GM12878 (cell line): ENCODE data around the gene TCF7L2. TPM values are rescaled to one million over a fixed set of nuclear protein-coding genes. Genes with fewer than 3 reads are reported as not detected.

ENCODE experiments used
- ATAC-seq: fragments of 200-7000 bp; cut with Tn5 transposase; 3 replicates; pipeline ENCODE4 v1.9.1; 2020; ENCODE audit warnings: mild to moderate bottlenecking, moderate library complexity
- BruUV-seq: library from RNA; stranded (reverse); fragments of 400-500 nt; replicated peaks from 2 replicates; lab custom pipeline; 2021; lab: Mats Ljungman, UMichigan
- CTCF ChIA-PET: fragments of 300-600 bp; sonication (Branson Sonifier 250); formaldehyde crosslinking; extraction: SDS; loops from one replicate; lab custom pipeline; 2021; ENCODE audit warnings: inconsistent platforms; lab: Yijun Ruan, JAX
- POLR2A ChIA-PET: fragments of 350-600 bp; formaldehyde crosslinking; extraction: SDS; loops from one replicate; lab custom pipeline; 2021; ENCODE audit warnings: inconsistent platforms; lab: Charles Lee
- RAD21 ChIA-PET: fragments of 300-600 bp; sonication (Branson Sonifier 250); formaldehyde crosslinking; loops from one replicate; lab custom pipeline; 2023; ENCODE audit warnings: antibody characterized with exemption; ENCODE audit not compliant: unreplicated experiment; lab: Charles Lee
- SMC1A ChIA-PET: fragments of 300-600 bp; sonication (Branson Sonifier 250); formaldehyde crosslinking; loops from one replicate; lab custom pipeline; 2023; ENCODE audit not compliant: unreplicated experiment, uncharacterized antibody; lab: Charles Lee
- DNase-seq: peaks from one replicate; pipeline ENCODE4 v3.0.0-alpha.2; 2011; ENCODE audit warnings: low read depth, low spot score
- FAIRE-seq: peaks from 3 replicates; lab custom pipeline; 2011; peaks lifted over from hg19 to GRCh38; lab: Jason Lieb, UNC
- H2AFZ ChIP-seq: 2 replicates; pipeline ENCODE4 v1.6.0; 2011; ENCODE audit warnings: low read depth, low read length, control low read depth; ENCODE audit not compliant: control insufficient read depth
- H3K27ac ChIP-seq: 2 replicates; pipeline ENCODE4 v1.5.1; 2011; ENCODE audit warnings: control low read depth; ENCODE audit not compliant: control insufficient read depth, insufficient read depth
- H3K27me3 ChIP-seq, 2 experiments: replicated peaks in 1 of 2; 2 replicates each; pipeline versions ENCODE4 v1.6.0 to v1.6.1; 2011; ENCODE audit warnings: low read length in 1 of 2; ENCODE audit not compliant: control insufficient read depth in 2 of 2, insufficient read depth in 2 of 2
- H3K36me3 ChIP-seq, 2 experiments: 2 replicates each; pipeline ENCODE4 v1.5.1; 2011; ENCODE audit warnings: low read length in 1 of 2; ENCODE audit not compliant: control insufficient read depth in 2 of 2, insufficient read depth in 2 of 2
- H3K4me1 ChIP-seq: 2 replicates; pipeline ENCODE4 v1.6.1; 2011; ENCODE audit warnings: mild to moderate bottlenecking, low read length, moderate library complexity, mixed read lengths; ENCODE audit not compliant: control insufficient read depth, insufficient read depth
- H3K4me2 ChIP-seq: 2 replicates; pipeline ENCODE4 v1.6.0; 2011; ENCODE audit warnings: control low read depth; ENCODE audit not compliant: control insufficient read depth, insufficient read depth
- H3K4me3 ChIP-seq: fragments of 200-600 bp; sonication (generic); 2 replicates; pipeline ENCODE4 v1.5.1; 2016
- H3K79me2 ChIP-seq: 2 replicates; pipeline ENCODE4 v1.6.0; 2011; ENCODE audit warnings: low read length; ENCODE audit not compliant: control insufficient read depth, insufficient read depth
- H3K9ac ChIP-seq: 2 replicates; pipeline ENCODE4 v1.8.0; 2011; ENCODE audit warnings: low read length, control low read depth, mixed read lengths; ENCODE audit not compliant: control insufficient read depth, insufficient read depth
- H3K9me3 ChIP-seq: replicated peaks from 3 replicates; pipeline ENCODE4 v1.5.1; 2011; ENCODE audit warnings: mild to moderate bottlenecking, low read length; ENCODE audit not compliant: control insufficient read depth, insufficient read depth
- H4K20me1 ChIP-seq: 2 replicates; pipeline ENCODE4 v1.6.0; 2011; ENCODE audit not compliant: control insufficient read depth, insufficient read depth
- BACH1 ChIP-seq: fragments of 450-650 bp; IDR thresholded peaks from 2 replicates; pipeline ENCODE4 v1.6.1; 2017; ENCODE audit warnings: mild to moderate bottlenecking, borderline replicate concordance
- TAF1 ChIP-seq: IDR thresholded peaks from 2 replicates; pipeline ENCODE4 v1.6.1; 2011; ENCODE audit warnings: mild to moderate bottlenecking, low read depth, low read length, borderline replicate concordance
- WGBS: methylation state at CpG from one replicate; pipeline ENCODE4 v1.1.6; 2016; ENCODE audit warnings: low lambda C conversion rate; ENCODE audit not compliant: insufficient replicate concordance, insufficient coverage; ENCODE audit errors: missing lambda C conversion rate; 5-methylcytosine and 5-hydroxymethylcytosine counted together
- in situ Hi-C: fragments of 300-500 bp; cut with MboI; formaldehyde crosslinking; loops from 9 replicates; pipeline ENCODE4 v1.14.3; 2018; ENCODE audit warnings: mixed read lengths
- intact Hi-C: fragments of 100-400 bp; cut with micrococcal nuclease; formaldehyde crosslinking; loops from one replicate; pipeline ENCODE4 v1.14.2; 2022; ENCODE audit not compliant: unreplicated experiment
- polyA plus RNA-seq, 11 experiments: library from polyadenylated mRNA; depleted of rRNA in 4 of 11; unstranded in 6 of 11; stranded (reverse) in 5 of 11; fragments of >200 nt; fragmentation: Nextera tagmentation in 4 of 11; fragmentation: Illumina TruSeq in 1 of 11; extraction: Ambion mirVana in 4 of 11; extraction: Trizol in 1 of 11; gene quantifications; 1 replicate in 1 of 11; 2 replicates in 10 of 11; pipeline versions ENCODE4 v1.2.1 to v1.2.3, GENCODE V29; 2011 to 2016; ENCODE audit warnings: inconsistent platforms in 2 of 11, missing spikeins in 2 of 11, low read depth in 1 of 11
- total RNA-seq, 4 experiments: library from RNA; depleted of rRNA in 3 of 4; stranded (reverse); fragments of >200 nt in 3 of 4; fragmentation: Illumina TruSeq in 1 of 4; extraction: Trizol in 1 of 4; gene quantifications; 2 replicates each; pipeline versions ENCODE4 v1.2.1 to v1.2.3, GENCODE V29; 2013 to 2021
- TF ChIP-seq, protein P1 (sequence below): fragments of 450-650 bp; IDR thresholded peaks from 2 replicates; pipeline ENCODE4 v1.6.1; 2017; ENCODE audit warnings: mild to moderate bottlenecking, moderate library complexity

TCF7L2 gene
- total and polyA plus RNA-seq, 10 of the 15 experiments (the other 5 are each of a cell fraction or from before 2014, with no cell fraction given) = 0.02 to 1.1 (median 0.35) TPM; not detected in 4

DNA sequence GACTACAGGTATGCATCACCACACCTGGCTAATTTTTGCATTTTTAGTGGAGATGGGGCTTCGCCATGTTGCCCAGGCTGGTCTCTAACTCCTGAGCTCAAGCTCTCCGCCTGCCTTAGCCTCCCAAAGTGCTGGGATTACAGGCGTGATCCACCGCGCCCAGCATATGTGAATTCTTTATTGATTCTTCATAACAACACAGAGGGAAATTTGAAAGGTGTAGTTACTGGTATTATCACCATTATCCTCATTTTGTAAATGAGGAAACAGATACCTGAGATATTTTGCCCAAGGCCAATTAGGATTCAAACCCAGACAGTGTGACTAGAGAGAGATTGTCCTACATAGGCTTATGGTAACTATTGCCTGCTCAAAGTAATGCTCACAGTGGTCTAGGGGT, 22.6 kb downstream of the TCF7L2 start:
- Histone ChIP-seq H3K27me3 (0 out of 4 replicates have a peak, but pooled peaks cover 0 to 6% of the 10 kb centered on the region in 2 experiments), H3K27ac (no peak overlapping the region), H4K20me1 (no peaks in the 10 kb centered on the region), H3K4me1 (no peaks in the 10 kb centered on the region), H2AFZ (no peak overlapping the region), H3K4me3 (no peak overlapping the region), H3K9ac (no peak overlapping the region), H3K36me3 (no peaks in the 10 kb centered on the region), H3K79me2 (no peaks in the 10 kb centered on the region), H3K4me2 (no peak overlapping the region), H3K9me3 (peaks cover 2% of the 10 kb centered on the region; the same call in 1 of the 3 replicates)
- SMC1A ChIA-PET = no interaction called here
- RAD21 ChIA-PET = no interaction called here
- no TSS peak for BruUV-seq
- POLR2A ChIA-PET = no interaction called here
- CTCF ChIA-PET = no interaction called here
- FAIRE-seq (no peak), DNase-seq (no peak), ATAC-seq (no peak)
- no peak for TF ChIP-seq TAF1
- no peak for TF ChIP-seq BACH1
- TF ChIP-seq, protein P1, sequence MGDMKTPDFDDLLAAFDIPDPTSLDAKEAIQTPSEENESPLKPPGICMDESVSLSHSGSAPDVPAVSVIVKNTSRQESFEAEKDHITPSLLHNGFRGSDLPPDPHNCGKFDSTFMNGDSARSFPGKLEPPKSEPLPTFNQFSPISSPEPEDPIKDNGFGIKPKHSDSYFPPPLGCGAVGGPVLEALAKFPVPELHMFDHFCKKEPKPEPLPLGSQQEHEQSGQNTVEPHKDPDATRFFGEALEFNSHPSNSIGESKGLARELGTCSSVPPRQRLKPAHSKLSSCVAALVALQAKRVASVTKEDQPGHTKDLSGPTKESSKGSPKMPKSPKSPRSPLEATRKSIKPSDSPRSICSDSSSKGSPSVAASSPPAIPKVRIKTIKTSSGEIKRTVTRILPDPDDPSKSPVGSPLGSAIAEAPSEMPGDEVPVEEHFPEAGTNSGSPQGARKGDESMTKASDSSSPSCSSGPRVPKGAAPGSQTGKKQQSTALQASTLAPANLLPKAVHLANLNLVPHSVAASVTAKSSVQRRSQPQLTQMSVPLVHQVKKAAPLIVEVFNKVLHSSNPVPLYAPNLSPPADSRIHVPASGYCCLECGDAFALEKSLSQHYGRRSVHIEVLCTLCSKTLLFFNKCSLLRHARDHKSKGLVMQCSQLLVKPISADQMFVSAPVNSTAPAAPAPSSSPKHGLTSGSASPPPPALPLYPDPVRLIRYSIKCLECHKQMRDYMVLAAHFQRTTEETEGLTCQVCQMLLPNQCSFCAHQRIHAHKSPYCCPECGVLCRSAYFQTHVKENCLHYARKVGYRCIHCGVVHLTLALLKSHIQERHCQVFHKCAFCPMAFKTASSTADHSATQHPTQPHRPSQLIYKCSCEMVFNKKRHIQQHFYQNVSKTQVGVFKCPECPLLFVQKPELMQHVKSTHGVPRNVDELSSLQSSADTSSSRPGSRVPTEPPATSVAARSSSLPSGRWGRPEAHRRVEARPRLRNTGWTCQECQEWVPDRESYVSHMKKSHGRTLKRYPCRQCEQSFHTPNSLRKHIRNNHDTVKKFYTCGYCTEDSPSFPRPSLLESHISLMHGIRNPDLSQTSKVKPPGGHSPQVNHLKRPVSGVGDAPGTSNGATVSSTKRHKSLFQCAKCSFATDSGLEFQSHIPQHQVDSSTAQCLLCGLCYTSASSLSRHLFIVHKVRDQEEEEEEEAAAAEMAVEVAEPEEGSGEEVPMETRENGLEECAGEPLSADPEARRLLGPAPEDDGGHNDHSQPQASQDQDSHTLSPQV = no peak
- WGBS = 42% methylated on average over 5 of the region's 5 CpGs
- in situ Hi-C loops = no loop called here
- intact Hi-C loops = no loop called here
